ENCODE measurements around the gene EARS2. TPM values are rescaled to one million over a fixed set of nuclear protein-coding genes. Genes with fewer than 3 reads are reported as not detected.
"Not testable (repeated sequence)": the region's sequence is repeated elsewhere in the genome, so short reads cannot be mapped to it uniquely, and the experiment has no call there.

Gene EARS2
- total RNA-seq, 2 donors from 2014 or later = 18.2 to 83.1 TPM

DNA sequence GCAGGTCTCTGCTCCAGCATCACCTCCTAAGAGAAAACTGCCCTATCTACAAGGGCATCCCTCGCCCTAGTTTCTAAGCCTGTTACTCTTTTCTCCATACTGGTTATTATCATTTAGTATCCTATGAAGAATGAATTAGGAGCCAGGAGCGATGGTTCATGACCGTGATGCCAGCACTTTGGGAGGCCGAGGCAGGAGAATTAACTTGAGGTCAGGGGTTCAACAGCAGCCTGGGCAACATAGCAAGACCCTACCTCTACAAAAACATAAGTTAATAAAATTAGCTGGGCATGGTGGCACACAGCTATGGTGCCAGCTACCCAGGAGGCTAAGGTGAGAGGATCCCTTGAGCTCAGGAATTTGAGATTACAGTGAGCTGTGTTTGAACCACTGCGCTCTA is 7.2 kb downstream of the EARS2 start:
- Histone ChIP-seq H3K4me1 (no peaks in the 10 kb centered on the region), H3K27ac (no peak overlapping the region), H3K4me3 (no peak overlapping the region), H3K9me3 (no peaks in the 10 kb centered on the region), H3K36me3 (replicated peaks in 1 of 2; ENCODE audit: insufficient read depth in 1 of 2, low read depth in 2 of 2) (peaks cover 17 to 33% of the 10 kb centered on the region in 2 donors), H3K27me3 (no peaks in the 10 kb centered on the region)
- intact Hi-C loops (cut with DNase I) = loop anchor here (10.0 kb wide), 1 partner anchor 45 kb away; no protein-coding TSS in a partner anchor
- ATAC-seq = no peak
- TF ChIP-seq, protein P1, sequence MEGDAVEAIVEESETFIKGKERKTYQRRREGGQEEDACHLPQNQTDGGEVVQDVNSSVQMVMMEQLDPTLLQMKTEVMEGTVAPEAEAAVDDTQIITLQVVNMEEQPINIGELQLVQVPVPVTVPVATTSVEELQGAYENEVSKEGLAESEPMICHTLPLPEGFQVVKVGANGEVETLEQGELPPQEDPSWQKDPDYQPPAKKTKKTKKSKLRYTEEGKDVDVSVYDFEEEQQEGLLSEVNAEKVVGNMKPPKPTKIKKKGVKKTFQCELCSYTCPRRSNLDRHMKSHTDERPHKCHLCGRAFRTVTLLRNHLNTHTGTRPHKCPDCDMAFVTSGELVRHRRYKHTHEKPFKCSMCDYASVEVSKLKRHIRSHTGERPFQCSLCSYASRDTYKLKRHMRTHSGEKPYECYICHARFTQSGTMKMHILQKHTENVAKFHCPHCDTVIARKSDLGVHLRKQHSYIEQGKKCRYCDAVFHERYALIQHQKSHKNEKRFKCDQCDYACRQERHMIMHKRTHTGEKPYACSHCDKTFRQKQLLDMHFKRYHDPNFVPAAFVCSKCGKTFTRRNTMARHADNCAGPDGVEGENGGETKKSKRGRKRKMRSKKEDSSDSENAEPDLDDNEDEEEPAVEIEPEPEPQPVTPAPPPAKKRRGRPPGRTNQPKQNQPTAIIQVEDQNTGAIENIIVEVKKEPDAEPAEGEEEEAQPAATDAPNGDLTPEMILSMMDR (IDR thresholded peaks at IDR 0.05) = no peak
- no peak for TF ChIP-seq POLR2A (IDR thresholded peaks at IDR 0.05)
- no peak for DNase-seq
- WGBS, 2 donors = 94 to 95% methylated on average over 5 of the region's 5 CpGs

DNA sequence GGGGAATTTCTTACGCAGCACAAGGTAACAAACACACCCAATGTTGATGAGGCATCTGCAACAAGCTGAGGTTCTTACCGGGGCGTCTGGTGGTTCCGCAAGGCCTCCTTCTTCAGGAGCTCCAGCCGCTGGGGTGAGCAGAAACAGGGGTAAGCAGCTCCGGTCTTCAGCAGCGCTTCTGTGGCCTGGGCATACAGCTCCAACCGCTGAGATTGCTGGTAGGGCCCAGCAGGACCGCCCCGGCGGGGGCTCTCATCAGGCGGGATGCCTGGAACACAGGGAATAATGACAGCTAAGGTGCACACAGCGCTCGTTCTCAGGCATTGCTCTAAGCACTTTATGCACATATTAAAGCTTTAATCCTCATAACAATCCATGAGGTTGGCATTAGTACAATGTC is 12.7 kb downstream of the EARS2 start:
- H3K36me3 ChIP-seq (replicated peaks in 1 of 2; ENCODE audit: insufficient read depth in 1 of 2, low read depth in 2 of 2) = peaks cover 8 to 27% of the 10 kb centered on the region in 2 donors
- ATAC-seq (no peak), DNase-seq (no peak)
- H3K4me1 ChIP-seq = peaks cover 5% of the 10 kb centered on the region
- WGBS, 2 donors = 92 to 100% methylated on average over 12 to 14 of the region's 14 CpGs
- TF ChIP-seq, protein P1 (IDR thresholded peaks at IDR 0.05) = no peak
- TF ChIP-seq POLR2A (IDR thresholded peaks at IDR 0.05) = no peak
- H3K27me3 ChIP-seq = no peaks in the 10 kb centered on the region
- H3K27ac ChIP-seq = no peak overlapping the region
- H3K4me3 ChIP-seq = no peak overlapping the region
- H3K9me3 ChIP-seq = no peaks in the 10 kb centered on the region
- intact Hi-C loops (cut with DNase I) = no loop called here

DNA sequence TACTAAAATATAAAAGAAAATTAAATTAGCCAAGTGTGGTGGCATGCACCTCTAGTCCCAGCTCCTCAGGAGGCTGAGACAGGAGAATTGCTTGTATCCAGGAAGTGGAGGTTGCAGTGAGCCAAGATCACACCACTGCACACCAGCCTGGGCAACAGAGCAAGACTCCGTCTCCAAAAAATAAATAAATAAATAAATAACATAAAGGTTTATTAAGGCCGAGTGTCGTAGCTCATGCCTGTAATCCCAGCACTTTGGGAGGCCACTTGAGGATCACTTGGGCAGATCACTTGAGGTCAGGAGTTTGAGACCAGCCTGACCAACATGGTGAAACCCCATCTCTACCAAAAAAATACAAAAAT is 16.4 kb downstream of the EARS2 start:
- H3K4me1 ChIP-seq; H3K9me3 ChIP-seq; H3K27ac ChIP-seq; intact Hi-C loops (cut with DNase I); ATAC-seq; H3K27me3 ChIP-seq; H3K4me3 ChIP-seq; DNase-seq: not testable (repeated sequence)
- WGBS, 2 donors = 93 to 96% methylated on average over 3 of the region's 3 CpGs
- H3K36me3 ChIP-seq (replicated peaks in 1 of 2; ENCODE audit: insufficient read depth in 1 of 2, low read depth in 2 of 2) = peaks cover 0 to 18% of the 10 kb centered on the region in 2 donors

DNA sequence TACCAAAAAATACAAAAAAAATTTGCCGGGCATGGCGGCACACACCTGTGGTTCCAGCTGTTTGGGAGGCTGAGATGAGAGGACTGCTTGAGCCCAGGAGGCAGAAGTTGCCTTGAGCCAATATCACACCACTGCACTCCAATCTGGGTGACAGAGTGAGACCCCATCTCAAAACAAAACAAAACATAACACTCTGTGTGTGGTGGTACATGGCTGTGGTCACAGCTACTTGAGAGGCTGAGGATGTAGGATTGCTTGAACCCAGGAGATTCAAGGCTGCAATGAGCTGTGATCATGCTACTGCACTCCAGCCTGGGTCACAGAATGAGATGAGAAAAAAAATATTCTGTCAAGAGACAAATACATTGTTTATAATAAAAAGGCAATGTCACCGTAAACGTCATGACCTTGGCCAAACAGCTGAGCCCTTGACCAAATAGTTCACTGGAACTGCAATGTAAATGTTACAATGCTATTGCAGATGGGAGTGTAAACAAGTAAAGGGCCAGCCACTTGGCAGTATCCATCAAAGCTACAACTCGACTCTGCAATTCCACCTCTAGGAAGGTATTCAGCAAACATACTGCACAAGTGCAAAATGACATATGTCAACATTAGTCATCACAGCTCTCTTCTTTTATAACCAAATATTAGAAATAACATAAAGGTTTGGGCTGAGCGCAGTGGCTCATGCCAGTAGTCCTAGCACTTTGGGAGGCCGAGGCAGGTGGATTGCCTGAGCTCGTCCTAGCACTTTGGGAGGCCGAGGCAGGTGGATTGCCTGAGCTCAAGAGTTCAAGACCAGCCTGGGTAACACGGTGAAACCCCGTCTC is 16.9 kb downstream of the EARS2 start:
- DNase-seq (no peak), ATAC-seq (no peak)
- Histone ChIP-seq H3K36me3 (replicated peaks in 1 of 2; ENCODE audit: insufficient read depth in 1 of 2, low read depth in 2 of 2) (peaks cover 0 to 13% of the 10 kb centered on the region in 2 donors), H3K4me1 (peaks cover 5% of the 10 kb centered on the region), H3K9me3 (no peaks in the 10 kb centered on the region), H3K4me3 (no peak overlapping the region), H3K27me3 (no peaks in the 10 kb centered on the region), H3K27ac (no peak overlapping the region)
- WGBS, 2 donors = 77 to 81% methylated on average over 11 of the region's 11 CpGs
- TF ChIP-seq POLR2A (IDR thresholded peaks at IDR 0.05) = no peak
- TF ChIP-seq, protein P1 (IDR thresholded peaks at IDR 0.05) = no peak
- intact Hi-C loops (cut with DNase I) = no loop called here

DNA sequence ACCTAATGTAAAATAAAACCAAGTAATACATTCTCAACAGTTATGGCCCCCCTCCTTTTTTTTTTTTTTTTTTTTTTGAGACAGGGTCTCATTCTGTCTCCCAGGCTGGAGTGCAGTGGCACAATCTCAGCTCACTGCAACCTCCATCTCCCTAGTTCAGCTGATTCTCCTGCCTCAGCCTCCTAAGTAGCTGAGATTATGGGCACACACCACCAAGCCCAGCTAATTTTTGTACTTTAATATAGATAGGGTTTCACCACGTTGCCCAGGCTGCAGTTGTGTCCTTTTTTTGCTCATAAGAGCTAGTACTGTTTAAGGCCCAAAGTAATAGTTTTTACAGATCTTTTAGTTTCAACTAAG is 18.3 kb downstream of the EARS2 start:
- DNase-seq (no peak), ATAC-seq (no peak)
- Histone ChIP-seq H3K4me1 (peaks cover 5% of the 10 kb centered on the region), H3K27me3 (no peaks in the 10 kb centered on the region), H3K4me3 (no peak overlapping the region), H3K27ac (no peak overlapping the region), H3K9me3 (no peaks in the 10 kb centered on the region), H3K36me3 (replicated peaks in 1 of 2; ENCODE audit: insufficient read depth in 1 of 2, low read depth in 2 of 2) (peaks cover 0 to 19% of the 10 kb centered on the region in 2 donors)
- 96 to 100% methylated on average over 1 of the region's 1 CpG for WGBS, 2 donors
- intact Hi-C loops (cut with DNase I) = no loop called here
- TF ChIP-seq, protein P1 (IDR thresholded peaks at IDR 0.05) = no peak
- TF ChIP-seq POLR2A (IDR thresholded peaks at IDR 0.05) = no peak
